MG63 (cell line): ENCODE data around the gene RHPN2. TPM values are rescaled to one million over a fixed set of nuclear protein-coding genes. Genes with fewer than 3 reads are reported as not detected.

Experiments
- DNase-seq: peaks from one replicate; pipeline ENCODE4 v3.0.0-alpha.2; 2020
- H3K27me3 ChIP-seq: fragments of 250-450 bp; sonication (Bioruptor Pico); 2 replicates; pipeline ENCODE4 v1.5.1; 2020; ENCODE audit warnings: mild to moderate bottlenecking, moderate library complexity
- H3K36me3 ChIP-seq: fragments of 250-450 bp; sonication (Bioruptor Pico); 2 replicates; pipeline ENCODE4 v1.5.1; 2020; ENCODE audit warnings: mild to moderate bottlenecking, moderate library complexity
- H3K4me3 ChIP-seq: fragments of 250-450 bp; sonication (Bioruptor Pico); 2 replicates; pipeline ENCODE4 v1.5.1; 2020; ENCODE audit warnings: mild to moderate bottlenecking, moderate library complexity
- H3K9me3 ChIP-seq: fragments of 250-450 bp; sonication (Bioruptor Pico); 2 replicates; pipeline ENCODE4 v1.5.1; 2020; ENCODE audit warnings: mild to moderate bottlenecking, moderate library complexity
- total RNA-seq: library from RNA; depleted of rRNA; stranded (reverse); fragments of >200 nt; shearing (Covaris generic); gene quantifications from 2 replicates; pipeline ENCODE4 v1.2.3, GENCODE V29; 2014; ENCODE audit warnings: low replicate concordance; rRNA removed

RHPN2 gene
- 8.9 and 18.6 TPM in 2 replicates for total RNA-seq

DNA sequence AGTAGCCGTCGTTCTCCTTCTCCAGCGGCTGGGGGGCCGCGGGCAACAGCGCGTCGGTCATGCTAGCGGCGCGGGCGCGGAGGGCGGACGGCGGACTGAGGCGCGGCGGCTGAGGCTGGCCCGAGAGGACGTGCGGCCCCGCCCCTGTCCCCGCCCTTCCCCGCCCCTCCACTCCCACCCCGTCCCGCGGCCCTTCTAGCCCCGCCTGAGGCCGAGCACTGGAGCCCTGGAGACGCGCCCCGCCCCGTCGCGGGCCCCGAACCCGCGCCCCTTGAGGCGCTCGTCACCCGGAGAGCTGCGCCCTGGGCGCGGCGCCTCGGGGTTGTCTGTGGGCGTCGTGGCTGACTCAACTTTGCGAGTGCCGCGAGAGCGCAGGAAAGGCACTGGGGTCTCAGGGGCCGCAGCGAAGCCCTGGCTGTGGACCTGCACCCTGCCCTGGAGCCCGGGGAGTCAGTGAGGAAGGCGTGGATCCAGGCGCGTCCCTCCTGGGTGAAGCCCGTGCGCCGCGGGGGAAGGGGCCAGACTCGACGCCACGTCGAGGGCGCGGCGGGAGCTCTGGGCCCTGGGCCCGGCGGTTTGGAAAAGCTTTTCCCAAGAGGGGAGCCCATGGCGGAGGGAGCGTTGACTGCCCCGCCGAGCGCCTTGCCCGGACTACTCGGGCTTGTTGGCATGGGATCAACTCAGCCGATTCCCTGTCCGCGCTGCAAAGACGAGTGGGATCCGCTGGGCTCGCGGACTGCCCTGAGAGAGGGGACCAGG lies at the start of gene RHPN2:
RHPN2 (minus strand) TSS at position 97 of the 759 bp plus-strand sequence; CDS start at position 61, 36 bp downstream.
- Histone ChIP-seq H3K9me3 (no peaks in the 10 kb centered on the region), H3K27me3 (no peaks in the 10 kb centered on the region), H3K36me3 (no peaks in the 10 kb centered on the region), H3K4me3 (peak within 1 kb of the TSS; percentile 58)
- peak; percentile 87 for DNase-seq

DNA sequence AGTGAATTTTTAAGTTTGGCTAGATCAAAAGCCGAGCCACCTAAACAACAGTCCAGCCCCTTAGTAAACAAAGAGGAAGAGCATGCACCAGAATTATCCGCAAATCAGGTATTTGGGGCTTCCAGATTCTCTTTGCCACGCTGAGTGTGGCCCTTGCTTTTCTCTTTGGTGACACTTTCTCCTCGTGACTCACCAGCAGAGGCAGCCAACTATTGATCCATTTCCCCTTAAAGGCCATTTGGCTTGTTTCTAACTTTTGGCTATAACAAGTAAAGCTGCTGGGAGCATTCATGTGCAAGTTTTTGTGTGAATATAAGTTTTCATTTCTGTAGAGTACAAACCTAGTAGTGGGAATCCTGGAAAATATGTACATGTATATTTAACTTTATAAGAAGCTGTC lies 49.6 kb upstream of the RHPN2 start:
- DNase-seq = no peak
- peaks cover 79% of the 10 kb centered on the region for H3K36me3 ChIP-seq
- no peaks in the 10 kb centered on the region for H3K27me3 ChIP-seq
- H3K4me3 ChIP-seq = no peak overlapping the region
- H3K9me3 ChIP-seq = no peaks in the 10 kb centered on the region

DNA sequence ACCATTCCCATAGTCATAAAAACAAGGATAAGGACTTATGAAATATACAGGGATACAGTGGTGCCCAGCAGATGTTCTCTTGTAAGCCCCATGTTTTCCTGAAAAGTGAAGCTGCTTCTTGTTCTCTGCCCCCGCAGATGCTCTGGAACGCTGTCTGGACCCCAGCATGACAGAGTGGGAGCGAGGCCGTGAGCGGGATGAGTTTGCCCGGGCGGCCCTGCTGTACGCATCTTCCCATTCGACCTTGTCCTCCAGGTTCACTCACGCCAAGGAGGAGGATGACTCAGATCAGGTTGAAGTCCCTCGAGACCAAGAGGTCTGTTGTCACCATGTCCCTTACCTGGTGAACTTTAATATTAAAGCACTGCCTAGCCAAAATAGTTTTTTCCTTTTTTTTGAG lies 46.9 kb upstream of the RHPN2 start:
- peaks cover 75% of the 10 kb centered on the region for H3K36me3 ChIP-seq
- H3K9me3 ChIP-seq = no peaks in the 10 kb centered on the region
- H3K4me3 ChIP-seq = no peak overlapping the region
- no peaks in the 10 kb centered on the region for H3K27me3 ChIP-seq
- no peak for DNase-seq

DNA sequence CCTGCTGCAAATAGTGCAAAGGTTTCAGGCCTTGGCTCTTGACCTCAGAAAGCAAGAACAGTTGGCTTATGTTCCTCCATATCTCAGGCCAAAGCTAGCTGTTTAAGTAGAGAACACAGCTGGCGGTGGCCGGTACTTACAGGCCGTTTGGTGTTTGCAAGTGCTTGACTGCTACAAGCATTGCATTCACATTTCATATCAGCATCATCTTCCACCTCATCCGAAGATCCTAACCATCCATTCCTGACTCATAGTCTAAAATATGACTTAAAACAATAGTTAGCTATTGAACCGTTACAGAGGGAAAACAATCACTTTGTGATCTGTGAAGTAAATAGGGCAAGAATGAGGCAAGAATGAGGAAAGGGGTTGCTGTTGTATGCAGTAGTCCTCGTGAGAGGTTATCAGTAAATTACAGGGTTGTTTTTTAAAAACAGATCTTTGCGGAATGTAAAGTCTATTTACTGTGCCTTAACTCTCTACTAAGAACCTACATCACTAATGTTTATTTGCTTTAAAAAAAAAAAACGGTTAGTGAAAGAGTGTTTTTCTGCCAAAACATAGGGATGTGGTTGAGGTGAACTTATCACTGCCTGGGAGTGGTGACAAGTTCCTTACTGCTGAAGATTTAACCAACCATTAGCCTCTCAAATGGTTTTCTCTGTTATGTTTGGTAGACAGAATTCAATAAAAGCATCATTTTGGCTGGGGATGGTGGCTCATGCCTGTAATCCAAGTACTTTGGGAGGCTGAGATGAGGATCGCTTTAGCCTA lies 45.6 kb upstream of the RHPN2 start:
- no peak overlapping the region for H3K4me3 ChIP-seq
- H3K36me3 ChIP-seq = peaks cover 67% of the 10 kb centered on the region
- no peak for DNase-seq
- H3K9me3 ChIP-seq = no peaks in the 10 kb centered on the region
- H3K27me3 ChIP-seq = no peaks in the 10 kb centered on the region

DNA sequence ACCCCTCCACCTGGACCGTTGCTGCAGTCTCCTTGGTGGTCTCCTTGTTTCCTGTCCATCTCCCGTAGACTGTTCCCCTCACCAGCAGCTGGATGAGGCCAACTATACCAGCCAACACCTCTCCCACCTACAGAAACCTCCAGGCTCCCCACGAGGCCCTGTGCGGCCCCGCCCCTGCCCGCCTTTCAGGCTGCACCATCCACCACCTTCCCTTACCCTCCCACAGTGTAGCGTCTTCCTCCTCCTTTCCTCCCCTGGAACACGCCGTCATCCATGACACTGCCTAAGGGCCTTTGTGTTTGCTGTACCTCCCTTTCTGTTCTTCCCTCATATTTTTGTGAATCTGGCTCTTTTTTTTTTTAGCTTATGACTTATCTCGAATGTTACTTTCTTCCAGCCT lies 43.5 kb upstream of the RHPN2 start:
- Histone ChIP-seq H3K9me3 (no peaks in the 10 kb centered on the region), H3K4me3 (no peak overlapping the region), H3K27me3 (no peaks in the 10 kb centered on the region), H3K36me3 (peaks cover 56% of the 10 kb centered on the region)
- DNase-seq = no peak

DNA sequence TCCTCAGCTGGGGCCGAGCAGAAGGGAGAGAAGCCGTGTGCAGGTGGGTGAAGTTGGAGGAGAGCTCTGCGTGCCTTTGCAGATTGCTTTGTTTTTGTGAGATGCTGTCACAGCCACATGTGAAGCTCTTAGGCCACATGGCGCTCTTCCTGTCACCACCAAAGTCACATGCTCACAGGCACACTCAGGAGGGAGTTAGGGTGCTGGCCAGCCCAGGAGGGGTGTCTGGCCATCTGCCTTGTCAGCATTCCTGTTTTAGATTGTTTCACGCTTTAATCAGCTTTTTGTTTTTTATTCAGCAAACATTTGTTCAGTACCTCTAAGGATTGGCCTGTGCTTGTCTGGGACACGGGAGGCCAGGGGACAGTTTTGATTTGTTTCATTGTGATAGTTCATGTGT lies 38.2 kb upstream of the RHPN2 start:
- no peak for DNase-seq
- Histone ChIP-seq H3K36me3 (peaks cover 45% of the 10 kb centered on the region), H3K27me3 (no peaks in the 10 kb centered on the region), H3K9me3 (no peaks in the 10 kb centered on the region), H3K4me3 (no peak overlapping the region)

DNA sequence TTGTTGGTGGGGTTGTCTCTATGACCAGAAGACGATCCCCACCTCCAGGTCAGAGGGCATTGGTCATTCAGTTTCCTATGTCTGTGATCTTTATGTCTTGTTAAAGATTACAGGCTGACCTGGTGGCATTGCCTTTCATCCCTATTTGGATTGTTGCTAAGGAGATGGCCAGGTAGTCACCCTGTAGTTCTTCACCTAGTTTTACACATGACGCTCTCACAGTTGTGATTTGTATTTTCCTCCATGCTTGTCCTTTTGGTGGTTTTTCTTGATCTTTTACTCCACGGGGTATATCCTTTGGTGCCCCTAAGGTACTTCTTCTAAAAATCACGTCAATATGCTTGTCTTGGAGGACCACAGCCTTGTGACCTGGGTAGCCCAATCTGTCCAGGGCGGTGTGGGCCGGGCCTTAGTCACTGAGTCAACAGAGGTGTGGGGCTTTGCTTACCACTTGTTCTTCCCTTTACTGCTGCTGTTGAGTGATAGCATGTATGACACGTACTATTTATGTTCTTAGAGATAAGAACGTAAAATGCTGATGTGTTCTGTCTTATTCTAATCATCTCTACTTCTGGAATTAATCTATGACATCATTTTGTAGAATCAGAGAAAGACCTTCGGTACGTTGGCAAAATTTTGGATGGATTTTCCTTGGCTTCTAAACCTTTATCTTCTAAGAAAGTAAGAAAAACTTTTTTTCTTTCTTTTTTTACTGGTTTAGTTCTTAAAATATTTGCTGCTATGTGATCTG lies 36.4 kb upstream of the RHPN2 start:
- Histone ChIP-seq H3K36me3 (peaks cover 39% of the 10 kb centered on the region), H3K27me3 (no peaks in the 10 kb centered on the region), H3K4me3 (no peak overlapping the region), H3K9me3 (no peaks in the 10 kb centered on the region)
- DNase-seq = no peak

DNA sequence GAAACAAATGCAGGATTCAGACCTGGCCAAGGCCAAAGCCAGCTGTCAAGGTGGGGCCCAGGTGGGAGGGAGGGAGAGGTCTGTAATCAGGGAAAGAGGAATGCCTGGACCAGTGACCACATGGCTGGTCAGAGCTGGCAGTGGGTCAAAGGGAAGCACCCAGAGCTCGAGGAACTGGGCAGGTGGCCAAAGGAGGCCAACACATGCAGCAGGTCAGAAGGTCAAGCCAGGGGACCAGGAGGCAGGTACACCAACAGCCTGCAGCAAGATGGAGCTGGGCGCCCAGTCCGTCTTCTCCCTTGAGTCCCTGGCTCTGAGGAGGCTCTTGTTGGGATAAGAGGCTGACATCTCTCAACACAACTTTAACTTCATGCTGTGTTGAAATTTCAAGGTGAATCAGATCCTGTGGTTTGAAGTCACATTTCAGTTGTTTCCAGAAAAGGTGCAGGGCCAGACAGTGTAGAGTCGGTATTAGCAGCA lies 33.4 kb upstream of the RHPN2 start:
- peaks cover 59% of the 10 kb centered on the region for H3K36me3 ChIP-seq
- H3K4me3 ChIP-seq = no peak overlapping the region
- no peaks in the 10 kb centered on the region for H3K9me3 ChIP-seq
- no peaks in the 10 kb centered on the region for H3K27me3 ChIP-seq
- peak; percentile 20 for DNase-seq

DNA sequence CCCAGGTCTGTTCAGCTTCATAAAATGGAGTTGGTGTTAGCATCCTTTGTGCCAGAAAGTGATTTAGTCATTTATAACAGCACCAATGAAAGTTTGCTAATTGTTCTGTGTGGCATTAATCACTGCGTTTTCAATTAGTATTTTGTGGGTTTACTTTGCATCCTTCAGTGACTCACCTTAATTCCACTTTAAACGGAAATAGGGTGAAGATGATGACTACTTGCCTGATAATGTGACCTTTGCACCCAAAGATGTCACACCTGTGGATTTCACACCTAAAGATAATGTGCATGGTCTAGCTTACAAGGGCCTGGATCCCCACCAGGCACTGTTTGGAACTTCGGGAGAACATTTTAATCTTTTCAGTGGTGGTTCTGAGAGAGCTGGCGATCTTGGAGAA lies 31.3 kb upstream of the RHPN2 start:
- H3K36me3 ChIP-seq = peaks cover 60% of the 10 kb centered on the region
- H3K9me3 ChIP-seq = no peaks in the 10 kb centered on the region
- H3K27me3 ChIP-seq = no peaks in the 10 kb centered on the region
- no peak overlapping the region for H3K4me3 ChIP-seq
- no peak for DNase-seq

DNA sequence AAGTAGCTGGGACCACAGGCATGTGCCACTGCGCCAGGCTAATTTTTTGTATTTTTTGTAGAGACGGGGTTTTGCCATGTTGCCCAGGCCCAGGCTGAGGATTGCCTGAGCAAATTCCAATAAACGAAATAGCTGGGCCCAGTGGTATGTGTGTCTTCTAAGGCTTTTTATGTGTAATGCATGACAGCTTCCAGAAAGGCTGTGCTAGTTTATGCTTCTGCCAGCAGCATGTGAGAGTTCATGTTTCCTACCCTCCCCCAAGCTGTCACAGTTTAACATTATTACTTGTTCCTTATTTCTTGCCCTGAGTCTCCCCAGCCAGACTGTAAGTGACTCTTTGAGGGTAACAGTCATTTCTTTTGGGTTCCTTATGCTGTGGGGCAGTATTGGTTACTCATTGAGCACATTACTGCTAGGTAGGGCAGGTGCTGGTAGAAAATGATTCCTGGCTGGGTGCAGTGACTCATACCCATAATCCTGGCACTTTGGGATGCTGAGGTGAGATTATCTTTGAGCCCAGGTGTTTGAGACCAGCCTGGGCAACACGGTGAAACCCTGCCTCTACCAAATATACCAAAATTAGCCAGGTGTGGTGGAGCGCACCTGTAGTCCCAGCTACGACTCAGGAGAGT lies 29.9 kb upstream of the RHPN2 start:
- H3K4me3 ChIP-seq = no peak overlapping the region
- no peaks in the 10 kb centered on the region for H3K27me3 ChIP-seq
- peaks cover 70% of the 10 kb centered on the region for H3K36me3 ChIP-seq
- DNase-seq = no peak
- no peaks in the 10 kb centered on the region for H3K9me3 ChIP-seq

DNA sequence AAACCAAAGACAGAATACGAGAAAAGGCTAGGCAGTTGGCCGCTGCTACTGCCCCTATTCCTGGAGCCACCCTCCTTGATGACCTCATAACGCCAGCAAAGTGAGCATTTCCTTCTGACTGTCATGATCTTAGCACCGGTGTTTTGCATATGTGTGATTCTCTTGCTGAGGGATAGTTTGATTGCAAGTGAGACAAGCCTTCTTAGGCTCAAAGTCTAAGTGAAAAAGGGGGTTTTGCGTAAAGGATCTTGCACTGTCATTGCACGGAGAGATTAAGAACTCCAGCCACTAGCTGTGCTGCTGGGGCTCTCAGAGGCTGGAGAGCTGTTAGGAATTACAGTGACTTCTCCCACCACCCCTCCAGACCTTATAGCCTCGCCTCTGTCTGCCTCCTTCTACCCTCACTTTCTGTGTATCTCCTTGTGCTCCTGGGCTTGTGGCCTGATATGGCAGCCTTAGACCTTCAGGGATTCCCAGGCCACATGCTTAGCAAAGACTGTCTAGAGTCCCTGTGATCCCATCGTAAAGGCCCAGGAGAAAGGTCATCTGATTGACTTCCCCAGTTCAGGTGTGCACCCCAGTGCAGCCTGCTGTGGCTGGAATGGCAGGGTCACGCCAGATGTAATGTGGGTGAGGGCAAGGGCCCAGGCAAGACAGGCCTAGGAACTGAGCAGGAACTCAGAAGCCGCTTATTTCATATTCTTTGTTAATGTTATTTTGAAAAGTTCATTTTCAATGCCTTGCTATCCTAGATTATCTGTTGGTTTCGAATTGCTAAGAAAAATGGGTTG lies 28.9 kb upstream of the RHPN2 start:
- DNase-seq = no peak
- Histone ChIP-seq H3K36me3 (peaks cover 79% of the 10 kb centered on the region), H3K9me3 (no peaks in the 10 kb centered on the region), H3K4me3 (no peak overlapping the region), H3K27me3 (no peaks in the 10 kb centered on the region)

DNA sequence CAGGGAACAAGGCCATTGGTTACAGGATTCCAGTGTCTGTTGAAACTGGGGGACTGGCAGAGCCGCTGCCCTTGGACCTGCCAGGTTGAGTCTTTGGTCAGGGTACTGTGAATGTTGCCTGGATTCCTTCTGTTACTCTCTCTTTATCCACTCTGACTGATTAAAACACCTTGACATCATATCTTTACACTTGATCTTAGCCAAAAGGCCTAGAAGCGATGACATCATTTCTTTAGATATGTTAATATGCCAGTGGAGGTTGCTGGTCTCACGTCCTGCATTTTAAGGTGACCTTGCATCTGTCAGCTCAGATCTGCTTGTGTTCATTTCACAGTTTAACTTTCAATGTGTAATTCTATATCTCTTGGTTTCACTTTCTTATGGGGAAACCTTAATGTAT lies 25.5 kb upstream of the RHPN2 start:
- Histone ChIP-seq H3K36me3 (peaks cover 59% of the 10 kb centered on the region), H3K9me3 (no peaks in the 10 kb centered on the region), H3K27me3 (no peaks in the 10 kb centered on the region), H3K4me3 (no peak overlapping the region)
- DNase-seq = no peak

DNA sequence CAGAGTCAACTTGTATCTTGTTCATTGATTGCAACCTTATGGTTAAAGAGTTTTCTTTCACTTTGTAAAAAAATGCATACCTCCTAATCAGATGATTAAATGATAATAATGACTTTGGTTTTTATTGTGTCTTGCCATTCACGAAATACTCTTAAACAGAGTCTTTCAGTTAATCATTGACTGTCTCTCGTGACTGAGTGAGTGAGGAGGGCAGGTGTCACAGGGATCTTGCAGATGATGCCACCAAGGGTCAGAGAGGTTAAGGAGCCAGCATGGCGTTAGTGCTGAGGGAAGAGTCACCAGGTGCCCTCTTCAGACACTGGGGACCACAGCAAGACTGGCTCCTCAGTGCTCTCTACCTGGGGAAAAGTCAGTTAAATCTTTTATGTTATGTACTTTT lies 24.3 kb upstream of the RHPN2 start:
- H3K36me3 ChIP-seq = peaks cover 50% of the 10 kb centered on the region
- no peak overlapping the region for H3K4me3 ChIP-seq
- H3K27me3 ChIP-seq = no peaks in the 10 kb centered on the region
- no peaks in the 10 kb centered on the region for H3K9me3 ChIP-seq
- DNase-seq = no peak

DNA sequence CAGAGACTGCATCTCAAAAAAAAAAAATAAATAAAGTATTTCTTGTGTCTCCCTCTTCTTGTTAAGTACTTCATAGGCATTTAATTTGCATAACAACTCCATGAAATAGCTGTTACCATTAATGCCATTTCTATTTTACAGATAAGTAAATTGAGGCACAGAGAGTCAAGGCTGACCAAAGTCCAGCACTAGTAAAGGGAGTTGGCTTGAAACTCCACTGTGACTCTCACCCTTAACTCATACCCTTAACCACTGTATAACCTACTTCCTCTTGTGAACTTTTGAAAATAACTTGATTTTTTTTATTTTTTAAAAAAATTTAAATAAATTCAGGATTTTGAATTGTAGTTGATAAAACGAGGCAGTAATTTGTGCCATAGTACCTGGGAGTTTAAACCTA lies 22.3 kb upstream of the RHPN2 start:
- no peak for DNase-seq
- H3K4me3 ChIP-seq = no peak overlapping the region
- peaks cover 35% of the 10 kb centered on the region for H3K36me3 ChIP-seq
- H3K9me3 ChIP-seq = no peaks in the 10 kb centered on the region
- H3K27me3 ChIP-seq = no peaks in the 10 kb centered on the region

DNA sequence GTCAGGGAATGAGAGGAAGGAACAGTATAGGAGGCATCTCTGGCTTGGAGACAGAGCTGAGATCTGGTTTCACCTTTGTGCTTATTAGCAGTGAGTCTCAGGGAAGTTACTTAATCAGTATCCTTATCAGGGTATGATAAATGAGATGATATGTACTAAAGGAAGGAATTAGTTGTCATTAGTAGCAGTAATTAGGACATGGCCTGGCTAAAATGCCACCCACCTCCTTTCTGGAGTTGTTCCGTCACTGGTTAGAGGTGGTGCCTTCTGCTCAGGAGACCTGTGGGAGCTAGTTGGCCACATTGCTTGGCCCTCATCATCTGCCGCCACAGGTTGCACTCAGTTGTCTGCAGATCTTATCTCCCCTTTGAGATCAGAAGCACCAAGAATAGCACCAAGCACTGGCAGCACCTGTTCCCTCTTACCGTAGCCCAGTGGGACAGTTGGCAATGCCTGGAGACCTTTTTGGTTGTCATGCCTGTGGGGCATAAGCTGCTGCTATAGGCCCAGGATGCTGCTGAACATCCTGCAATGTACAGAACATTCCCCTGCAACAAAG lies 21.0 kb upstream of the RHPN2 start:
- Histone ChIP-seq H3K27me3 (no peaks in the 10 kb centered on the region), H3K36me3 (peaks cover 28% of the 10 kb centered on the region), H3K4me3 (no peak overlapping the region), H3K9me3 (no peaks in the 10 kb centered on the region)
- no peak for DNase-seq
